Medulla oblongata (tissue), 1 donor: ENCODE data around the gene ADCYAP1R1.

Experiments used
- DNase-seq: peaks from one replicate; pipeline ENCODE4 v3.0.0-alpha.2; 2015; ENCODE audit errors: extremely low spot score

The ADCYAP1R1 gene

DNA sequence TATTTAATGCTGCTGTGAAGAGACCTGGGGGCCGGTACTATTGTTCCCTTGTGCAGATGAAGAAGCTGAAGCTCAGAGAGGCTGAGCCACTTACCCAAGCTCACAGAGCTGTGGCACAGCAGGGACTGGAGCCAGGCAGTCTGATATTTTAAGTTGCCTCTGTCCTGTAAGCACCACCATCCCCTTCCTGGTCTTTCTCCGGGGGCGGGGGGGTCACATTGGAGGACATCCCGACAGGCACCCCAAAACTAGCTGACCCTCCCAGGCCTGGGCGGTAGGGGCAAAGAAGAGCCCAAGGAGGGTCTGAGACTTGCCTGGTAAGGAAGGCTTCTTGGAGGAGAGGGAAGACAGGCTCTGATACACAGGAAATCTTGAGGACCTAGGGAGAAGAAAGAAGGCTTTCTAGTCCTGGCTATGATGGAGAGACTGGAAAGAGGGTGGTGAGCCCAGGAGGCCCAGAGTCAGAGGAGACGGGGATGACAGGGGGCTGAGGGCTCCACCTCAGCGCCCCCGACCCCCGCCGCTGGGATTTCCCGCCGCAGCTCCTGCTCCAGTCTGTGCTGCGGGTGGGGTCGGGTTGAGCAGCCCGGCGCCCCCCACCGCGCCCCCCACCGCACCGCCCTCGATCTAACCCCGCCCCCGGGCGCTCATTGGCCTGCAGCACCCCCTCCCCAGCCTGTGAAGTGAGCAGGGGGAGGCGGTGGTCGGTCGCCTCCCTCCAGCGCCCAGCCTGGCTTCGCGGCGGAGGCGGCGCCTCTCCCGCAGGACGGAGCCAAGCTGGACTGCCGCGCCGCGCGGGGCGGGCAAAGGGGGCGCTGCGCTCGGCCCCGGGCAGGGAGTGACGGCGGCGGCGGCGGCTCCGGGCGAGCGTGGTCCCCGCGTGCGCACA, at the start of gene ADCYAP1R1:
TSS of gene ADCYAP1R1 (plus strand) at position 711 of the 889 bp plus-strand sequence. CDS start 10,957 bp downstream, outside the sequence.
- peak; percentile 55 for DNase-seq

GRCh38 chr7:31003097-31003496, 49.0 kb upstream of the ADCYAP1R1 start:
- DNase-seq, result no peak

- DNase-seq, result no peak
Observed at GRCh38 chr7:31003721-31004120, 48.4 kb upstream of the ADCYAP1R1 start.

DNA sequence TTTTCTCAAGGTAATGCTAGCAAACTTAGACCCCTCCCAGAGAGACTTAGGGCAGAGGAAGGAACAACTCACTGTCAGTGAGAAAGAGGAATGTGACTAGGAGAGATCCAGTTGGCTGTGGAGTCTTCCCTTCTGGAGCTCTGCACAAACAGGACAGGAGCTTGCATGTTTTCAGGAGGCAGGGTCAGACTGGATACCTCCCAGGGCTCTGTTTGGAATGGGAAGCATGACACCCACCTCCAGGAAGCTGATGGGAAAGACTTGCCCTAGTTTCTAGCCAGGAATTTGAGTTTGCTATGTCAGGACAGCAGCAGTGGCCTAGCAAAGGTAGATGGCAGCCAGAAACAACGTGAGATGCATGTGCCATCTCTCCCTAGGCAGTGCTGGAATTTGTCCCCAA, 47.7 kb upstream of the ADCYAP1R1 start:
- DNase-seq, result no peak

DNA sequence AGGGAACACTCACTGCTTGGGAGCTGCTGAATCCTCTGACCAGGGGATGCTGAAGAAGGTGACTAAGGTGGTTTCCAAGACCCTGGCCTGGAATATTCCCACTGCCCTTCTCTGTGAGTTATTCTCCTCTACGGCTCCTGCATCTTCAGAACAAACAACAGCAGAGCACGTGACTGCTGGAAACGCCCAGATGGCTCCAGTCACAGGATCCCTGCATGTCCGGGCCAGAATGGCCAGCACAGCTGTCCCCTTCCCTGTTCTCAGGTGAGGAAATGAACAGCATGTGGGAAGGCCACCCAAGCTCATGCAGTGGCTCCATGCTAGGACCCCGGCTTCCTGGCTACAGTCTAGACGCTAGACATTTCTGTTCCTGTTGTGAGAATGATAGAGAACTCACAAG, 45.3 kb upstream of the ADCYAP1R1 start:
- DNase-seq, result no peak

- DNase-seq, result no peak
Observed at GRCh38 chr7:31007634-31008033, 44.5 kb upstream of the ADCYAP1R1 start.

DNA sequence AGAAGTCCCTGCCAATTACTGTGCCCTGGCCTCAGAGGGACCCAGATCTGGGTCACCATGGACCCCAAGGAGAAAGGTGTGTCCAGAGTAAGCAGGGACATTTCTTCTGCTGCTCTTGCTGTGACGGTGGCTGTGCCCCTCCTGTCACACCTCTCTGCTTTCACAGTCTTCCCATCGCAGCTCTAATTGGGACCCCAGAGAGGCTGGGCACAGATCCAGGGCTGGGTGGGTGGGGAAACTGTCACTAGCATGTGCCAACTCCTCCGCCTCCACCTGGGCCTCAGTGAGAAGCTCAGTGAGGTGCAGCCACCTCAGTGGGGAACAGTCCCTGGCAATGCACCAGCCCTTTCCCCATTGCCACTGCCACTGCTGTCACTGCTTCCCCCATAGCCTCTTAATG, 37.3 kb upstream of the ADCYAP1R1 start:
- no peak for DNase-seq

DNA sequence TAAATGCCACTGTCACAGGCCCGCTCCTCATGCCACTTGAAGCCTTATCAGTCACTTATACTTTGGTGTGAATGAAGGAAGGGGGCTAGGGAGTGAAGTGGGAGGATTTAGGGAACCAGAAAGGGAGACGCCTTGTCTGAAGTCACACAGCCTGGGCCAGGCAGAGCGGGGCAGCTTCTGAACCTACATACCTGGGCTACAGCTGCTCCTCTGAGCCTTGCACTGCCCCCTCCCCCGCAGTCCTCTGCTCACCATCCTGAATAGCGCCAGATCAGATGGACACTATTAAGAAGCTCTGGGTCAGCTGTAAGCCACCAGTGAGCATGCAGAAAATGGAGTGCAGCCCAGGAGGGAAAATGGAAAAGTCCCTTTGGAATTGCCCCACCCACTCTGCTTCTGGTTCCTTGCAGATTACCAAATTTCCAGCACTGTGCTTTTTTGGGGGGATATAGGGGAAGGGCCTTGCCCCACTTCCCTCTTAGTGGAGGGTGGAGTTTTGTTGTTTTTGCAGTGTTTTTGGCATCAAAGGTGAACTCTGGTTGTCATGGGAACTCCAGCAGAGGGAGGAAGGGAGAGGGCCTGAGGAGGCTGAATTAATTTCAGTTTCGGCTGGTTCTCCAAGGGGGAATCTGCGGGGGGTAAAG, 35.0 kb upstream of the ADCYAP1R1 start:
- DNase-seq, result no peak

- DNase-seq, result no peak
Observed at GRCh38 chr7:31017721-31018120, 34.4 kb upstream of the ADCYAP1R1 start.

- no peak for DNase-seq
Observed at GRCh38 chr7:31019509-31019908, 32.6 kb upstream of the ADCYAP1R1 start.

DNA sequence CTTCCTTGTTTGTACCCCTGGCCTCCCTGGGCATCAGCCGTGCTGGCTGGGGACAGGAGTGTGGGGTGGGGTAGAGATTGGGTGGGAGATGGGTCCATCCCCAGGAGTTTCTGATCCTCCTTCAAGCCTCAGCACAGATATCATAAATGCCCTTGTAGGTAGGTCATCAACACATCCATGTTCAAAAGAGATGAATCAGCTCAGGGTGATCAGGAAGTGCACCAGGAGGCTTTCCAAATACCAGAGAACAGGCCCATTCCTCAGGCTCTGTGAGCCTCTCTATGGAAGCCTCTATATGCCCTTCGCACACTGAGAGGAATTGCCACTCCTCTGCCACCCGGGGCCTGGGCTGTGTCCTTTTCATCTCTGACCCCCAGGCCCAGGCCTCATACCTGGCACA, 31.9 kb upstream of the ADCYAP1R1 start:
- no peak for DNase-seq

- DNase-seq, result no peak
Observed at GRCh38 chr7:31020652-31021051, 31.5 kb upstream of the ADCYAP1R1 start.

- no peak for DNase-seq
Observed at GRCh38 chr7:31022117-31022516, 30.0 kb upstream of the ADCYAP1R1 start.

DNA sequence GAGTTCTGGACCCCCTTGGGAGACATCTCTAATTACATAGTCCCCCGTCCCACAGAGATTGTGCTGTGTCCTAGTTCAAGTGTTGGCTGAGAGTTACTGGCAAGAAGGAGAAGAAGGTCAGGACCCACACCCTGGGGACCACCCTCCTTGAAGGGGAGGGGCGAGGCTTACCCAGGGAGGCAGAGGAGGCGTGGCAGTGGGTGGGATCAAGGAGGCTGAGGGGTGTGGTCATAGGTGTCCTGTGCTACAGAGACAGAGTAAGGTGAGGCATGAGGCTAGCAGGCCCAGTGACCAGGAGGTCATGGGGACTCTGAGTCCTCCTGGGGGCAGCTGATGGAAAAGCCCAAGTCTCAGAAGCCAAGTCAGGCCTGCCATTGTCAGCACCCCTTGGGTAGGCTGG, 29.4 kb upstream of the ADCYAP1R1 start:
- DNase-seq, result no peak

DNA sequence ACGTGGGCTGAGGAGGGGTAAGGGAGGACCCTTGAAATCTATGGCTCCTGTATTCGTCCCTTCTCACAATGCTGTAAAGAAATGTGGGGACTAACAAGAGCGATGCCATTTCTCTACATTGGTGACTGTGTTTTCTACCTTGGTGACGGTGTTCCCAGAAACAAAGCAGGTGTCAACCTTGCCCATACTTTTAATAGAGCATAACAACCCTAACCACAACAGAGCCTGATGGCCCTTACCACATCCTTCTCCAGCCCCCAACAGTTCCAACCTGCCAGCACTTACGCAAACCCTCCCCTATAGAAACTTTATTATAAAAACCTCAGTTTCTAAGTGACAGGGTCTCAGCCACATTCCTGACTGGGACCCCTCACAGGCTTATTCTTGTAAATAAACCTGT, 28.2 kb upstream of the ADCYAP1R1 start:
- DNase-seq, result no peak

DNA sequence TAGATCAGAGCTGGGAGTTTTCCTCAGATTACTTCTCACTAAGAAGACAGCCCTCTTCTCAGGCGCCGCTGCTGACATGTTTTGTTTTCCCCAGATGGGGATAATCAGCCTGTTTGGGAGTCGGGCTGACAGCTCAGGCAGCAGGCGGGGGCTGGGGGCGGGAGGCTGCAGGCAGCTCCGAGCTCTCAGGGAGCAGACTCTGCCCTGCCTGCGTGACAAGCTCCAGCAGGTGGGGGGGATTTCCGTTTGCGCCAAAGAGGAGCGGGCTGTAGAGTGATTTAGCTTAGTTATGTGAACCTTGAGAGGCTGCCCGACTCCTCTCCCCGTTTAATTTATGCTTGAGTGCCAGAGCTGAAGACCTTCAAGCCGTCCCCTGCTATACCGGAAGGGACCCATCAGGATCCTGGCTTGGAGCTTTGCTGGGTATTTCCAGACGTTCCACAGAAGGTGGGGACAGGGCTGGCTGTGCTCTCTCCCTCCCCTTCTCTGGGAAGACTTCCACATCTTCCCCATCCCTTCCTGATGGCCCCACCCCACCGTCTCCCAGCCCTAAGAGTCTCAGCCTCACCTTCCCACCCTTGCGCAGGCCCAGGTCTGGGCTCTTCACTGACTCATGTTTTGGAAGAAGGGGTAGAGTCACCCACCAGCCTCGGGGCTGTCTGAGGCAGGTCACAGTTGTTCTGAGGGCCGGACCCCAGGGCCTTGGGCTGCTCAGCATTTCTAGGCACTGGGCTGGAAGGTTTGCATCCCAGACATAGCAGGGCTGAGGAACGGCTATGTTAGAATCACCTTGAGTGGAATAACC, 24.7 kb upstream of the ADCYAP1R1 start:
- no peak for DNase-seq

GRCh38 chr7:31028006-31028405, 24.1 kb upstream of the ADCYAP1R1 start:
- no peak for DNase-seq

- DNase-seq, result peak; percentile 35
Observed at GRCh38 chr7:31028417-31028992, 23.6 kb upstream of the ADCYAP1R1 start.

DNA sequence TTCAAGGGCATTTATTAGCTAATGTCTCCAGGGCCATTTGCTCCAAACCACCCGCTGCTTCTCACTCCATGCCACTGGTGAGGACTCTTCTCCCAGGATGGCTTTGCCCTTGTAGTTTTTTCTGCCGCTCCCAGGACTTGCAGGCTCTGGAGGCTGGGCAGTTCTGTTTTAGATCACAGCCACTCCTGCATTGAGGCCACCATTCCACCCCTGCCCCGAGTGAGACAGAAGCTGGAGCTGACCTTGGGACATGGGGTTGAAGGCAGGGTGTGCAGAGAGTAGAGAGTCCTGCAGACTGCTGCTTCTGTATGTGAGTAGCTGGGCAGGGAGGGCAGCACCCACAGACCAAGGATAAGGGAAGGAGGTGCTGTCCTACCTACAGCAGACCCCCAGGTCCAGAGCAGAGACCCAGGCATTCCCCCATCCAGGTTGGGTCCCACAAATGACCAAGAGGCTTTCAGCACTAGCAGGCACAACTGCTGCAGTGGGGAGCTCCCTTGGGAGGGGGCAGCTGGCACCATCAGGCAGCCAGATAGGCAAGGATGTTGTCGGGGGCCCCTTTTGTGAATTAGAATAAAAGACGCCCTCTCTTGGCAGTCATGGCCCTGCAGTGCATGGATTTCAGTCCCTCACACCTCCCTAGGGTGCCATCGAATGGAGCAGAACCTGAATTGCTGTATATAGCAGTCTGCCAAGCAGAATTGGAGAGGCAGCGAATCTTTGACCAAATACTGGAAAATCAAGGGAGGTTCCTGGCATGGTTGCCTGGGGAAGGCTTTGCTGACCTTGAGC, 22.7 kb upstream of the ADCYAP1R1 start:
- DNase-seq, result no peak

GRCh38 chr7:31033674-31034300, 18.3 kb upstream of the ADCYAP1R1 start:
- no peak for DNase-seq

GRCh38 chr7:31036924-31037323, 15.2 kb upstream of the ADCYAP1R1 start:
- no peak for DNase-seq
